ENCODE data around the gene TXNRD1.
A peak's percentile ranks its signal among the peaks of the same experiment; 100 is the strongest.
"Not testable (repeated sequence)": the region's sequence is repeated elsewhere in the genome, so short reads cannot be mapped to it uniquely, and the experiment has no call there.

Gene TXNRD1

GRCh38 chr12:104197264-104197663 is 18.3 kb upstream of the TXNRD1 start:
- no peak for DNase-seq

- no peak for DNase-seq
Measured at GRCh38 chr12:104199964-104200363, 15.6 kb upstream of the TXNRD1 start.

GRCh38 chr12:104201238-104202001 is 14.2 kb upstream of the TXNRD1 start:
- DNase-seq = peak; percentile 64

- DNase-seq = no peak
Measured at GRCh38 chr12:104204690-104205480, 10.7 kb upstream of the TXNRD1 start.

- no peak for DNase-seq
Measured at GRCh38 chr12:104207416-104208205, 8.0 kb upstream of the TXNRD1 start.

DNA sequence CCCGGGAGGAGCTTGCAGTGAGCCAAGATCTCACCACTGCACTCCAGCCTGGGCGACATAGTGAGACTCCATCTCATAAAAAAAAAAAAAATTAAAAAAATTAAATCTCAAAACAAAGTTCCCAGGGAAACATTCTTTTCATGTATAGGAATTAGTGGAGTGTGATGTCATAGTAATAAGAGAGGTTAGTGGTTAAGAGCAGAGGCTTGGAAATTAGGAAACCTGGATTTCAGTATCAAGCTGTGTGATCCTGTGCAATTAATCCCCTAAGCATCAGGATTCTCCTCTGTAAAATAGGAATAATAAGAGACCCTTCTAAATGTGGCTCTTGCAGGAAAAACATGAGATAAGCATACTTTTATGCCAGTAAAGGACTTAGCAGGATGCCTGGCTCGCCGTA is 3.1 kb upstream of the TXNRD1 start:
- DNase-seq = peak; percentile 19

DNA sequence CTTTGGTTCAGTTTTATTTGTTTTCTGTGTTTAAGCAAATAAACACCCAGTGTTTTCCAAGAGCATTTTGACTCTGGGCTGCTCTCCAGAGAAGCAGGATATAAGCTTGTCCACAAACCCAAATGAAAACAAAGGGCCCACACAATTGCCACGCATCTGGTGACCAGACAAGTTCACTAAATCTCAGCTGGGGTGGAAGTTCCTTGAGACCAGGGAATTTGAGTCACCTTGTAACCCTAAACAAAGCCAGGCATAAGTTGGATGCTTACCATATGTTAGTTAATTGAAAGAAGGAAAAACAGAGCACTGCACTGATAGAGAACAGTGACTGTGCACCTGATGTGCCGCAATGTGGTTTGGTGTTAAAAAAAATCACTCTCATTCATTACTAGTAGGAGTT is 1.6 kb upstream of the TXNRD1 start:
- DNase-seq = peak; percentile 66

GRCh38 chr12:104216521-104216924 is 944 bp downstream of the TXNRD1 start:
- DNase-seq = no peak

DNA sequence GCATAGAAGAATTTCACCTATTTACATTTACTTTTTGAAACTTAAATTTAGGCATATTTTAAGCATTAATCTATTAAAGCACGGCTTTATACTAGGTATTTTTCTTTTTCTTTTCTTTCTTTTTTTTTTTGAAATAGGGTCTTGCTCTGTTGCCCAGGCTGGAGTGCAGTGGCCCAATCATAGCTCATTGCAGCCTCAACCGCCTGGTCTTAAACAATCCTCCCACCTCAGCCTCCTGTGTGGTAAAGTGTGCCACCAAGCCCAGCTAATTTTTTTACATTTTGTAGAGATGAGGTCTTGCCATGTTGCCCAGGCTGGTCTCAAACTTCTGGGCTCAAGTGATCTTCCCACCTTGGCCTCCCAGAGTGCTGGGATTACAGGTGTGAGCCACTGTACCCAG is 2.9 kb downstream of the TXNRD1 start:
- DNase-seq = not testable (repeated sequence)

DNA sequence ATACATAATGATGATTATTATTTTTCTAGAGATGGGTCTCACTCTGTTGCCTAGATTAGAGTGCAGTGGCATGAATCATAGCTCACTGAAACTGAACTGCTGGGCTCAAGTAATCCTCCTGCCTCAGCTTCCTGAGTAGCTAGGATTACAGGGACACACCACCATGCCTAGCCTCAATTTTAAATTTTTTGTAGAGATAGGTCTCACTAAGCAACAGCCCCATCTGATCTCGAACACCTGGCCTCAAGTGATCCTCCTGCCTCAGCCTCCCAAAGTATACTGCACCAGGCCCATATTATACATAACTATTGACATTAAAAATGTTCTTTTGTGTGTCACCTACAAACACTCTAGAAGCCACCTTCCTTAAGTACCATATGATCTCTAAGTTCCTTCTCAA is 3.4 kb downstream of the TXNRD1 start:
- DNase-seq = peak; percentile 73

DNA sequence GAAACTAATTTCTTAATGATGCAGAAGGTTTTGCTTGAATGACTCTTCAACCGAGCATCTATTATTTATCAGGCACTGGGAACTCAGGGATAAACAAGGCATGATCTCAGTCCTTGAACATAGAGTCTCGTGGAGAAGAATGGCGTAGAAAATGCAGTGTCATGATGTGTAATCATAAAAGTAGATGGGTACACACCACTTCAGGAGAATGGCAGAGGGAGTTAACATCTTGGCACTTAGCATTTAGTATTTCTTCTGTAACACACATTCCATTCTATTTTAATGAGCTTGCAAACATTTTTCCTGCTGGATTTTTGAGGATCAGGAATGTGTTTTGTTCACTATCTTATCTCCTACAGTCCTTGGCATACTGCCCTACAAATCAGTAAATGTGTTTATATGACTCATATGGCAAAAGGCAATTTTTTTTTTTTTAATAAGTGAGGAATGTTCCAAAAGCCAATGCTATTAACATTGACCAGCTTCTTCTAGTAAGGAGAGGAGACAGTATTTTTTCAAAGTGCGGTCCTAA is 3.8 kb downstream of the TXNRD1 start:
- DNase-seq = peak; percentile 98

- DNase-seq = peak; percentile 93
Measured at GRCh38 chr12:104219908-104220404, 4.4 kb downstream of the TXNRD1 start.

DNA sequence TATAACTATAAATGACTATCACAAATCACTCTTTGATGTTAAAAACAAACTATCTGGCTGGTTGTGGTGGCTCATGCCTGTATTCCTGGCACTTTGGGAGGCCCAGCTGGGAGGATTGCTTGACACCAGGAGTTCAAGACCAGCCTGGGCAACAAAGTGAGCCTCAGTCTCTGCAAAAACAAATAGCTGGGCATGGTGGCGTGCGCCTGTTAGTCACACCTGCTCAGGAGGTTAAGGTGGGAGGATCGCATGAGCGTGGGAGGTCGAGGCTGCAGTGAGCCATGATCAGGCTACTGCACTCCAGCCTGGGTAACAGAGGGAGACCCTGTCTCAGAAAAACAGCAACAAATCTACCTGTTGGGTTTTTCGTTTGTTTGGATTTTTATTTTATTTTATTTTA is 5.4 kb downstream of the TXNRD1 start:
- DNase-seq = no peak

- DNase-seq = no peak
Measured at GRCh38 chr12:104222976-104223375, 7.4 kb downstream of the TXNRD1 start.

DNA sequence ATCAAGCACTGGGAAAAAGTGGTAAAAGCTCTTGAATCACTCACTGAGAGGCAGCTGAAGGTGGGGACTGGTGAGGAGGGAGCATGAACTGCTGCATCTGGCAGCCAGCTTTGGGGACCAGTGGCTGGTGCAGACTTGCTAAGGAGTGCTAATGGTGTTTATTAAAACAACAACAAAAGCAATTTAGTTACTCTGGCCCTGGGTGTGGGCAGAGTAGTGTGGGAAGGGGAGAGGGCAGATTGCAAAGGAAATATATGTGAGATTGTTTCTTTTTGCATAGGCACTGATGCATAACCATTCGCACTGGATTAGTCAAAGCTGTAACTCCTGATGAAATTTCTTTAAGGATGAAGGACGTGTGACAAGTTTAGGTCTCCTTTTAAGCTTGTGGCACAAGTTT is 8.1 kb downstream of the TXNRD1 start:
- DNase-seq = no peak

DNA sequence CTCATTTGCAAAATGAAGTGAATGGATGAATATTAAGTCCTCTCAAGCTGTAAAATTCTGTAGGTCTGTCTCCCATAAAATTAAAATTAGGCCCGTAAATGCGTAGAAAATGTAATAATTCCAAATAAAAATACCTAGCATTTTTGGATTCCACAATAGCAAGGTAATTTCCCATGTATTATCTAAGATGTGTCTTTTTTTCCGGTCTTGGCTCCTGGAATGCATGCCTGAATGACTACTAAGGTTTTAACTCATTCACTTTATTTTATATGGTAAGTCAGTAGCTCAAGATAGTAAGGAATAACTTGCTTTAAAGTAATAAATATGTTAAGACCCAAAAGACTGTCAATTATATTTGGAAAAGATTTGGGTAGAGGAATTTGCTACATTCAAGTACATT is 11.1 kb downstream of the TXNRD1 start:
- peak; percentile 65 for DNase-seq

DNA sequence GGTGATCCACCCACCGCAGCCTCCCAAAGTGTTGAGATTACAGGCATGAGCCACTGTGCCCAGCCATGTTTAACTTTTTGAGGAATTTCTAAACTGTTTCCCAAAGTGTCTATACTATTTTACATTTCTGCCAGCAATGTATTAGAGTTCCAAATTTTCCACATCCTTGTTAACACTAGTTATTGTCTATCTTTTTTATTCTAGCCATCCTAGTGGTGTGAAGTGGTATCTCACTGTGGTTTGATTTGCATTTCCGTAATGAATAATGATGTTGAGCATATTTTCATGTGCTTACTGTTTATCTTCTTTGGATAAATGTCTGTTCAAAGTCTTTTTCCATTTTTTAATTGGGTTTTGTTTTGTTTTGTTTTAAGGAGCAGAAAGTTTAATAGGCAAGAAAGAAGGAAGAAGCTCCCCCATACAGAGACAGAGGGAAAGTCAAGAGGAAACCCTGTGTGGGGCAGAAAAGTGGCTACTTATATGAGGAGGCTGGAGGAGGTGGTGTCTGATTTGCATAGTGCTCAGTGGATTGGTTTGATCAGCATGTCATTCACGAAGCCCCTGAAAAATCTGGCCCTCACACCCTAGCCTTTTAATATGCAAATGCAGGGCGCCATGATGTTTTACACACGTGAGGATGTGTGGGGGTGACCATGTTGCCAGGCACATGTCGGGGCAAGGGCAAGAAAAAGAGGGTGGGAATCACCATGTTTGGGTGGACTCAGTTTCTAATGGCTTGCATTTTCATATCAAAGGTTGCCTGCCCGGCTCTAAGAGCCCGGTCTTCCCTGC is 14.9 kb downstream of the TXNRD1 start:
- no peak for DNase-seq

- DNase-seq = no peak
Measured at GRCh38 chr12:104232609-104233280, 17.2 kb downstream of the TXNRD1 start.

DNA sequence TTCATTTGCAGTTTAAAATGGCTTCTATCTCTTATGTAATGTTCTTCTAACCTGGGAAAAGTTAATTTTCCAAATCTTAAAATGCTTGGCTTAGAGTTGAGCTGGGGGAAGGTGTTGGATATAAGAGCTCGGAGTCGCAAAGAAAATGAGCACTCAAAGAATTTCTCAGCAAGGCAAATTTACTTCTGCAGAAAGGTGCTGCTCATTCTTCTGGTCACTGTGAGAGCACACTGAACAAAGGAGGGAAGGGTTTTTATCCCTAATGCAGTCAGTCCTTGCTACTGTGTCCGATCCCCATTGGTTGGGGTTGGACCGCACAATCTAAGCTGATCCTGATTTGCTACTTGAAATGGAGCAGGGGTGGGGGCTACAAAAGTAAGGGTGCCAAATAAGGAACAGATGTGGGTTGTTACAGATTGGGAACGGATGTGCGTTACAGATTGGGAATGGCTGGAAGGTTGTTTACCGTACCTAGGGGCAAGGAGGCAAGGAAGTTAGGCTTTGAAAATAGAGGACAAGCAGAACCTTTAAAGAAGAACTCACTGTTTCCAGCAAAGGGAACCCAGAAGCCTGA is 19.4 kb downstream of the TXNRD1 start:
- DNase-seq = no peak

- no peak for DNase-seq
Measured at GRCh38 chr12:104237930-104238329, 22.4 kb downstream of the TXNRD1 start.

- no peak for DNase-seq
Measured at GRCh38 chr12:104242546-104243206, 27.1 kb downstream of the TXNRD1 start.
